Mesenchymal stem cell (in vitro differentiated cells and primary cell): ENCODE measurements around the gene CHST11.

ENCODE experiments used
- DNase-seq: peaks from one replicate; pipeline ENCODE4 v3.0.0-alpha.2; 2013
- H2AFZ ChIP-seq: one replicate; pipeline ENCODE4 v1.6.1; 2013; ENCODE audit warnings: low read depth, mild to moderate bottlenecking, control low read depth, inconsistent platforms, low read length, moderate library complexity
- H2AK5ac ChIP-seq: 2 replicates; pipeline ENCODE4 v1.6.1; 2013; ENCODE audit warnings: low read length, moderate library complexity, mild to moderate bottlenecking, inconsistent platforms; ENCODE audit not compliant: severe bottlenecking
- H2BK120ac ChIP-seq: one replicate; pipeline ENCODE4 v1.6.1; 2013; ENCODE audit warnings: low read depth, mild to moderate bottlenecking, inconsistent platforms, low read length, moderate library complexity
- H2BK12ac ChIP-seq, 2 experiments: one replicate each; pipeline ENCODE4 v1.6.1; 2013; ENCODE audit warnings: inconsistent platforms in 2 of 2, low read length in 2 of 2, mild to moderate bottlenecking in 2 of 2, moderate library complexity in 2 of 2, control low read depth in 1 of 2
- H2BK15ac ChIP-seq: one replicate; pipeline ENCODE4 v1.6.1; 2013; ENCODE audit warnings: mild to moderate bottlenecking, low read depth, inconsistent platforms; ENCODE audit not compliant: poor library complexity, severe bottlenecking
- H2BK5ac ChIP-seq: 2 replicates; pipeline ENCODE4 v1.6.1; 2013; ENCODE audit warnings: low read depth, mild to moderate bottlenecking, low read length, control low read depth, inconsistent platforms; ENCODE audit not compliant: poor library complexity, severe bottlenecking
- H3K14ac ChIP-seq, 2 experiments: one replicate each; pipeline ENCODE4 v1.6.1; 2013; ENCODE audit warnings: inconsistent platforms in 2 of 2, low read length in 2 of 2, control low read depth in 1 of 2, mild to moderate bottlenecking in 1 of 2, moderate library complexity in 1 of 2
- H3K18ac ChIP-seq, 2 experiments: one replicate each; pipeline ENCODE4 v1.6.1; 2013; ENCODE audit warnings: inconsistent platforms in 2 of 2, low read length in 2 of 2, control low read depth in 1 of 2, low read depth in 1 of 2, mild to moderate bottlenecking in 1 of 2
- H3K23ac ChIP-seq, 2 experiments: one replicate each; pipeline ENCODE4 v1.6.1; 2013; ENCODE audit warnings: inconsistent platforms in 2 of 2, low read length in 2 of 2, mild to moderate bottlenecking in 2 of 2, moderate library complexity in 2 of 2, control low read depth in 1 of 2
- H3K27ac ChIP-seq: 2 replicates; pipeline ENCODE4 v1.5.1; 2013; ENCODE audit warnings: mild to moderate bottlenecking, moderate library complexity, low read length, control low read depth, inconsistent platforms; ENCODE audit not compliant: poor library complexity, severe bottlenecking
- H3K27me3 ChIP-seq, 2 experiments: 2 replicates each; pipeline versions ENCODE4 v1.6.1 to v1.7.0; 2013; ENCODE audit warnings: low read length in 2 of 2, mild to moderate bottlenecking in 2 of 2, moderate library complexity in 2 of 2, control low read depth in 1 of 2, inconsistent platforms in 1 of 2; ENCODE audit not compliant: control insufficient read depth in 1 of 2, insufficient read depth in 1 of 2
- H3K36me3 ChIP-seq, 2 experiments: 2 replicates each; pipeline versions ENCODE4 v1.6.1 to v1.7.0; 2013; ENCODE audit warnings: low read length in 2 of 2, control low read depth in 1 of 2, inconsistent platforms in 1 of 2, low read depth in 1 of 2, mild to moderate bottlenecking in 1 of 2; ENCODE audit not compliant: insufficient read depth in 2 of 2, control insufficient read depth in 1 of 2
- H3K4ac ChIP-seq, 2 experiments: one replicate each; pipeline ENCODE4 v1.6.1; 2013; ENCODE audit warnings: inconsistent platforms in 2 of 2, low read length in 2 of 2, mild to moderate bottlenecking in 2 of 2, moderate library complexity in 2 of 2, control low read depth in 1 of 2, low read depth in 1 of 2
- H3K4me1 ChIP-seq: 2 replicates; pipeline ENCODE4 v1.6.1; 2013; ENCODE audit warnings: low read depth, low read length, control low read depth; ENCODE audit not compliant: control insufficient read depth, insufficient read depth
- H3K4me2 ChIP-seq: 2 replicates; pipeline ENCODE4 v1.6.1; 2013; ENCODE audit warnings: low read length, mild to moderate bottlenecking, inconsistent platforms; ENCODE audit not compliant: poor library complexity, severe bottlenecking
- H3K4me3 ChIP-seq, 2 experiments: 2 replicates each; pipeline versions ENCODE4 v1.5.1 to v1.7.0; 2013; ENCODE audit warnings: low read length in 2 of 2, mild to moderate bottlenecking in 2 of 2, control low read depth in 1 of 2, low read depth in 1 of 2; ENCODE audit not compliant: insufficient read depth in 1 of 2
- H3K79me1 ChIP-seq: replicated peaks from 2 replicates; pipeline ENCODE4 v1.6.1; 2013; ENCODE audit warnings: mild to moderate bottlenecking, control low read depth, low read length, inconsistent platforms; ENCODE audit not compliant: poor library complexity, severe bottlenecking
- H3K9ac ChIP-seq: 2 replicates; pipeline ENCODE4 v1.7.0; 2013; ENCODE audit warnings: mild to moderate bottlenecking, low read length, moderate library complexity
- H3K9me3 ChIP-seq: 2 replicates; pipeline ENCODE4 v1.7.0; 2013; ENCODE audit warnings: mild to moderate bottlenecking, low read length; ENCODE audit not compliant: control insufficient read depth
- H4K8ac ChIP-seq: one replicate; pipeline ENCODE4 v1.6.1; 2013; ENCODE audit warnings: inconsistent platforms, mild to moderate bottlenecking, low read length, moderate library complexity
- H4K91ac ChIP-seq: one replicate; pipeline ENCODE4 v1.6.1; 2013; ENCODE audit warnings: mild to moderate bottlenecking, low read length, inconsistent platforms
- WGBS: methylation state at CpG from one replicate; pipeline ENCODE4 v1.1.7; 2013; ENCODE audit warnings: mixed read lengths; 5-methylcytosine and 5-hydroxymethylcytosine counted together

CHST11 gene

GRCh38 chr12:104761091-104761490, 304.3 kb downstream of the CHST11 start:
- Histone ChIP-seq H3K79me1 (no peaks in the 10 kb centered on the region), H3K4me3 (no peak overlapping the region), H2BK15ac (no peak overlapping the region), H3K4me2 (no peak overlapping the region), H3K4ac (no peak overlapping the region), H3K27me3 (no peaks in the 10 kb centered on the region), H3K36me3 (peaks cover 6 to 23% of the 10 kb centered on the region in 2 experiments), H2BK5ac (no peak overlapping the region), H3K23ac (no peak overlapping the region), H3K9me3 (no peaks in the 10 kb centered on the region), H3K9ac (no peak overlapping the region), H2AK5ac (no peak overlapping the region), H3K27ac (no peak overlapping the region), H3K4me1 (no peaks in the 10 kb centered on the region), H4K91ac (no peak overlapping the region), H2BK120ac (no peak overlapping the region), H3K18ac (peak overlapping the region in 1 of 2 experiments; percentile 11), H3K14ac (no peak overlapping the region), H2BK12ac (no peak overlapping the region), H4K8ac (no peak overlapping the region), H2AFZ (no peak overlapping the region)
- no peak for DNase-seq
- 88% methylated on average over 4 of the region's 5 CpGs for WGBS

DNA sequence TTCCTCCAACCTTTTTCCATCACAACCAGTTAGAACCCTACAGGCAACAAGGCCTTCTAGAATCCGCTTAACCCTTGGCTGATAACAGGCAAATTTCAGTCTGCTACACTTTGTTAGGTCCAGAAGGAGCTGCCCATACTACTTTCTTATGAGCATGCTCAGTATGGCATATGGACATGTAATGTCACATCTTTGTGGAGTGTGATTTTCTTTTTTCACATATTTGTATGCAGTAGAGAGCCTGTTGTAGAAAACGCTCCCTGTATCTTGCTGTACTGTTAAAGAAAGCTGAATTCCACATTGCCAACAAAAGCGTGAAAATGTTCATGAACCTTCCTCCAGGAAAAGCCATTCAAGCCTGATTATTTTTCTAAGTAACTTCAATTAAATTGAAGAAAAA, 304.9 kb downstream of the CHST11 start:
- Histone ChIP-seq H3K14ac (no peak overlapping the region), H4K91ac (no peak overlapping the region), H3K23ac (no peak overlapping the region), H3K4me1 (no peaks in the 10 kb centered on the region), H3K9ac (no peak overlapping the region), H3K36me3 (peaks cover 6 to 23% of the 10 kb centered on the region in 2 experiments), H2BK15ac (no peak overlapping the region), H4K8ac (no peak overlapping the region), H3K18ac (no peak overlapping the region), H3K4ac (no peak overlapping the region), H2BK5ac (no peak overlapping the region), H3K79me1 (no peaks in the 10 kb centered on the region), H2BK120ac (no peak overlapping the region), H2BK12ac (no peak overlapping the region), H2AK5ac (no peak overlapping the region), H3K27me3 (no peaks in the 10 kb centered on the region), H3K27ac (no peak overlapping the region), H3K9me3 (no peaks in the 10 kb centered on the region), H3K4me2 (no peak overlapping the region), H2AFZ (no peak overlapping the region), H3K4me3 (no peak overlapping the region)
- 100% methylated on average over 2 of the region's 3 CpGs for WGBS
- no peak for DNase-seq

GRCh38 chr12:104763168-104763805, 306.5 kb downstream of the CHST11 start:
- Histone ChIP-seq H4K8ac (no peak overlapping the region), H2AFZ (no peak overlapping the region), H2BK15ac (no peak overlapping the region), H3K79me1 (no peaks in the 10 kb centered on the region), H3K36me3 (peaks cover 0 to 8% of the 10 kb centered on the region in 2 experiments), H2BK120ac (no peak overlapping the region), H2AK5ac (no peak overlapping the region), H3K14ac (no peak overlapping the region), H3K18ac (no peak overlapping the region), H3K23ac (no peak overlapping the region), H3K9ac (no peak overlapping the region), H3K4me3 (no peak overlapping the region), H3K4me2 (no peak overlapping the region), H3K4ac (no peak overlapping the region), H3K27me3 (no peaks in the 10 kb centered on the region), H3K9me3 (no peaks in the 10 kb centered on the region), H2BK5ac (no peak overlapping the region), H3K4me1 (no peaks in the 10 kb centered on the region), H3K27ac (no peak overlapping the region), H4K91ac (no peak overlapping the region), H2BK12ac (no peak overlapping the region)
- 84% methylated on average over 4 of the region's 6 CpGs for WGBS
- DNase-seq, result peak; percentile 64

GRCh38 chr12:104764225-104765091, 307.7 kb downstream of the CHST11 start:
- no peak overlapping the region for H3K4me2 ChIP-seq
- WGBS, result 89% methylated on average over 8 of the region's 8 CpGs
- H3K27me3 ChIP-seq, result no peaks in the 10 kb centered on the region
- no peak overlapping the region for H3K27ac ChIP-seq
- H3K23ac ChIP-seq, result no peak overlapping the region
- no peak overlapping the region for H3K4me3 ChIP-seq
- H3K9me3 ChIP-seq, result no peaks in the 10 kb centered on the region
- no peak overlapping the region for H2BK120ac ChIP-seq
- no peak overlapping the region for H4K8ac ChIP-seq
- H3K18ac ChIP-seq, result no peak overlapping the region
- no peak overlapping the region for H2AK5ac ChIP-seq
- no peak overlapping the region for H4K91ac ChIP-seq
- H3K14ac ChIP-seq, result no peak overlapping the region
- H2BK12ac ChIP-seq, result no peak overlapping the region
- H3K79me1 ChIP-seq, result no peaks in the 10 kb centered on the region
- H3K4me1 ChIP-seq, result no peaks in the 10 kb centered on the region
- H2BK15ac ChIP-seq, result no peak overlapping the region
- H3K36me3 ChIP-seq, result no peaks in the 10 kb centered on the region
- no peak overlapping the region for H2BK5ac ChIP-seq
- no peak for DNase-seq
- H3K4ac ChIP-seq, result no peak overlapping the region
- no peak overlapping the region for H2AFZ ChIP-seq
- H3K9ac ChIP-seq, result no peak overlapping the region
